NOMO-1 treated with DMSO at 0.1 percent for 48 hours (cell line): Measurements from ENCODE around the gene USH1C.
A peak's percentile ranks its signal among the peaks of the same experiment; 100 is the strongest.

ENCODE experiments used
- DNase-seq: peaks from one replicate; lab custom pipeline; 2025; ENCODE audit not compliant: unreplicated experiment; lab: John Stamatoyannopoulos, UW

Gene USH1C

DNA sequence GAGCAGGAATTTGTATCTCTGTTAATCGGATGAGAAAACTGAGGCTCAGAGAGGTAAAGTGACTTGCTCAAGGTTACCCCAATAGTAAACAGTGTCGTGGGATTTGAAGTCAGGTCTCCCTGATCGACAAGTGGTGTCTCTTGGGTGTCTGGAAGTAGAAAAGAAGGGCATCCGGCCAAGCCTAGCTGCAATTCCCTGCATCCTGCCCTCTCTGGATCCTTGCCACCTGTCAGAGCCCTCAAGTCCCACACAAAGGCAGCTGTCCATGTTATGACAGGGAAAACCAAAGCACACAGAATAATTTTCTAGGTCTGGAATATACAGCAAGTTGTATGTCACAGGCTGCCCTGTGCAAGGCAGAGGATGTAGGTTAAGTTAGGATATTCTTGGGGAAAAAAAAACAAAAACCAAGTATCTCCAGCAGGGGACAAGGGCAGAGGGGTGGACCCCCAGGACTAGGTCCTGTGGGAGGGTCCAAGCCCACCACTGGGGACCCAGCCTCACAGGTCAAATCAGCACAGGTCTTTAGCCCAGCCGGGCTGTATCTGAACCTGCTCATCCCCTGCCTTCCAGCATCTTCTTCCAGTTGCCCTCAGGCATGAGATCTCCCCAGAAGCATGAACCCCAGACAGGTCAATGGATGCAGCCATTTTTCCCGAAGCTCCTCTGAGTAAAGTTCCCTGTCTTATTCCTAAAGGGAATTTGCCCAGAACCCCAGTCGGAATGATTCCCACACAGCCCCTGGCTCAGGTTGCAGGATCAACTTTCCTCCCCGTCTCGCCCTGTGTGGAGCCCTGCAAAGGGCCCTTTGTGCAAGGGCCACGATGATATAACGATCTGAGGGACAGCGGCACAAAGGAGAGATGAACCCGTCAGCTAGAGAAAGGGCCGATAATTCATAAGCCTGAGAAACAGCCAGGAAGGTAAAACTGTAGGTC lies 15.0 kb downstream of the USH1C start:
- no peak for DNase-seq

DNA sequence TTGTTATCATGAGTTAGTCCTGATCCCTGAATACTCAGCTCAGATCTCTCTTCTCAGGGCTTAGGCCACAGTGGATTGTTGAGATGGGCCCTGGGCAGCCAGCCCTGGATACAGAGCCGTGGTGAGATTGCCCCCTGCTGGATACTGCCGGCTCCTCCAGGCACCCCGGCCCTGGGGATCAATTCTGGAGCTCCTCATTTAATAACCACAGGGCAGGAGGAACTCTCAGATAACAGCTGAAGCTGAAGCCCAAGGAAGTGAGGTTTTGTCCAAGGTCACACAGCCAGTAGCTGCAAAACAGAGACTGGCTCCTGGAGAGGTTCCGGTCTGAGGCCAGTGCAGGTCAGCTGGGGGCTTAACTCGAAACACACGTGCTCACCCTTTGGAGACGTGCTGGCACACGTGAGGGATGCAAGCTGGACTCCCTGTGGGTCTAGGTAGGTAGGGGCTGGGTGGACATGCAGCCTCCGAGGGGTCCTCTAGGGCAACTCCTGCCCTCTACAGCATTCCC lies 16.0 kb downstream of the USH1C start:
- DNase-seq, result peak; percentile 52

DNA sequence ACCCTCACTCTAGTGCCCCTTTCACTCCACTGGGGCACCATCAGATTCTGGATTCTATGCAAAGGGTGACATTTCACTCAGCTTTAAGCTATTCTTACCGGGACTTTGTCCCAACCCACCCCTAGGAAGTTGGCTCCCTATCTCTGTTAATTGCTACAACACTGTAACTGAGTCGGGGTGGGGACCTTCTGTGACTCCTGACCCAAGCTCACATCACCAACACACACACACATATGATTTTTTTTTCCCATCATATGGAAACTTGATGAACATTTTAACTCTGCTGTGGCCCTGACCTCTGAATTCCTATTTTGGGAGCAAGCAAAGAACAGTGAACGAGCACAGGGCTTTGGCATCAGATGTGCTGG lies 16.6 kb downstream of the USH1C start:
- DNase-seq, result no peak

DNA sequence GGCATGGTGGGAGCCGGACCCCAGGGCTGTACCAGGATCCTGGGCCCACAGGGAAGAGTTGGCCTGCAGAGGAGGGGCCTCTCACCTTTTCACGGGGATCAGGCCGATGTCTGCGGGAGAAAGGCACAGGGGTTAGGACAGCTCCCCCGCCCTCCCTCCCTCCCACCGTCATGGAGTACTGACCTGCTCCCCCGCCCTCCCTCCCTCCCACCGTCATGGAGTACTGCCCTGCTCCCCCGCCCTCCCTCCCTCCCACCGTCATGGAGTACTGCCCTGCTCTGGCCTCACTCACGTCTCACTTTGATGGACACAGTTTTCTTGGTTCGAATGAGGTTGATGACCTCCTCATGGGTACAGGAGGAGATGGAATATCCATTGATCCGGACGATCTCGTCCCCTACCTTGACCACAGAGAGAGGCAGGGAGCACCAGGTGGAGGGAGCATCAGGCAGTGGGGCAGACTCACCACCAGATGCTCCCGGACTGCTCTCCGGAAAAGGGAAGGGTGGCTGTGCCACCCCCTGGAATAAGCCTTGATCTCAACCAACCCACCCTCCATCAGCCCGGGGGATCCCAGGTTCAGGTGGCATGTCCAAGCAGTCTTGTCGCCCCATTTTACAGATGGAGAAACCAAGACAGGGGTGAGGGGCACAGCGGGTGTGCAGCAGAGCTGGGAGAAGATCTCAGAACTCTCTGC lies 17.1 kb downstream of the USH1C start:
- DNase-seq, result no peak

DNA sequence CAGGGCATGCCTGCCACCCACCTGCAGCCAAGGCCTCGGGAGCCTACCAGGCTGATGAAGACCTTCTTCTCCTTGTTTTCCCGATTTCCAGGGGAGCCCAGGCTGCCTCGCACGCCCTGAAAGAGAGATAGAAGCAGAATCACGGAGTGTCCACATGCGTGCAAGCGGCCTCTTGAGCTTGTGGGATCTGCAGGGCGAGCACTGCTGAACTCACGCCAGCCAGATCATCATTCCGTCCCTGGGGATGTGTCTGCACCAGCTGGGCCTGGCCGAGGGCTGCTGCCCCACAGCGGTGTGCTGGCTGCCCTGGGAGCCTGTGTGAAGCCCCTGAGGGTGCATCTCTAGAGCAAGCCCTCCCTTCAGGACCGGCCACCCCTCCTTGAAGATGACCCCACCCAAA lies 17.9 kb downstream of the USH1C start:
- DNase-seq, result no peak

DNA sequence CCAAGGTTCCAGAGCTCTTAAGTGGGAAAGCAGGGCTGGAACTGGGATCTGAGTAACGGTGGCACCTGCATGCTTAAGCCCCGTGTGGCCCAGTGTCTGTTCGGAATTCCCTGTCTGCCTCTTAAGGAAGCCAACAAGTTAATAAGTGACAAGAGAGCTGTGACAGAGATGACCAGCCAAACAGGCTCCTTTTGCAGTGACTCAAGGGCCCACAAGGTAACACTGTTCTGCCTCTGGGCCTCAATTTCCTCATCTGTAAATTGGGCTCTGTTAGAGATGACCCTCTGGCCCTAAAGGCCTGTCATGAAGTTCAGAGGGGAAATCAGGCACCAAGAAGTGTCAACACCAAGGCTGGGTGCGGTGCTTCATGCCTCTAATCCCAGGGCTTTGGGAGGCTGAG lies 18.6 kb downstream of the USH1C start:
- DNase-seq, result no peak

DNA sequence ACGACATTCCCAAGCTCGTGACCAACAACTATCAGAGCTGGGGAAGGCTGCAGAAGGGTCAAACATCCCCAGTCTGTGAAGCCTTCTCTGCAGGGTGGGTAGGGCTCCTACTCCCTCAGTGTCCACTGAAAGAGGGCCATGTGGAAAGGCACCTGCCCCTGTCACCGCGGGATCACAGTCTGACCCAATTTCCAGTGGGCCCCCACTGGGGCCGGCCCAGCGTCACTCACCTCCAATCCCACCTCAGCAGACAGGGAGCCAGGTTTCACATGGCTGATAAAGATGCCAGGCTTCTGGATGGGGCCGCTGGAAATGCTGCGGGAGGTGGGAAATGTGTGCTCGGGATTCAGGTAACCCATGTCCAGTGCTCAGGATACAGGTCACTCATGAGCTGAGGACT lies 20.0 kb downstream of the USH1C start:
- no peak for DNase-seq

DNA sequence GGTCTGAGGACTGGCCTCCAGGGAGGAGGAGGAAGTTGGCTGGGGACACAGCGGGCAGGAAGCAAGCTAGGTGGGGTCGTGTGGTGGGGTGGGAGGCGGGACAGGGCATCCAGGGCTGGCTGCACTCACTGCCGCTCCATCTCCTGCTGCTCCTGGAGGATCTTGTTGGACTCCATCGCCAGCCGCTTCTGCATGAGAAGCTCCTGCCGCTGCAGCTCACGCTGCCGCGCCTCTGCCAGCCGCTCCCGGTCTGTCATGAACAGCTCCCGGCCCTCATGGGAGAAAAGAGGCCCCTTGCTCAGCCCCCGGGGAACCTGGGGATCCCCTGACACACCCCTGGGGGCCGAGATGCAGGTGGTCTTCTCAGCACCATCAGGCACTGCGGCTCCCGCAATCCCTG lies 21.6 kb downstream of the USH1C start:
- DNase-seq, result no peak

DNA sequence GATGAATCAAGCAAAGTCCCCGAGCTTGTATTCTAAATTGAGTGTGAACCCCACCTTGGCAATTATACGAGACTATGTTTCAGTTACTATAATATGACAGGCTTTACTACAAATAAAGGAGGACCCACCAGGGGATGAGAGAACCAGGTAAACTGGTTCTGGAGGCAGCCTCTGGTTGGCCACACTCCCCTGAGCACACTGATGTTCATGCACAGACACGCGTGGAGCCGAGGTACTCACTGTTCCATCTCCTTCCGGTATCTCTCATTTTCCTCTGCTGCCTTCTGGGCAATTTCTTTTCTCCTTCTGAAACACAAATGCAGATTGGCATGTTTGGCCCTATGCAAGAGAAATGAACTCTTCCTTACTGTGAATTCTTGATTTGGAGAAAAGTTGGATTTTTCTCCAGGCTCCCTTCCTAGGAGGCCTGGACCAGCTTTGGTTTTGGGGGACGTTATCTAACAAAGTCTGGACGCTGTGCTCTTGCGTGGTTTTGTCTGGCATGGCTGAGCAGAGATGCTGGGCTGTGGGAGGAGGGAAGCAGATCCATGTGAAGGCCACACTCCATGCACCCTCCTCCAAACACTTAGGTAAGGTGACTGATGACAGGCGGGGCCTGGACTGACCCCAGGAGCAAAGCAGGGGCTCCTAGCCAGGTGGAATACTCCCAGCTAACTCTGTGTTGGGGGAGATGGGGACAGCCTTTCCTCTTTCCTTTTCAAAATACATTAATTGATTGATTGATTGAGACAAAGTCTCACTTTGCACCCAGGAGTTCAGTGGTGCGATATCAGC lies 22.9 kb downstream of the USH1C start:
- no peak for DNase-seq

DNA sequence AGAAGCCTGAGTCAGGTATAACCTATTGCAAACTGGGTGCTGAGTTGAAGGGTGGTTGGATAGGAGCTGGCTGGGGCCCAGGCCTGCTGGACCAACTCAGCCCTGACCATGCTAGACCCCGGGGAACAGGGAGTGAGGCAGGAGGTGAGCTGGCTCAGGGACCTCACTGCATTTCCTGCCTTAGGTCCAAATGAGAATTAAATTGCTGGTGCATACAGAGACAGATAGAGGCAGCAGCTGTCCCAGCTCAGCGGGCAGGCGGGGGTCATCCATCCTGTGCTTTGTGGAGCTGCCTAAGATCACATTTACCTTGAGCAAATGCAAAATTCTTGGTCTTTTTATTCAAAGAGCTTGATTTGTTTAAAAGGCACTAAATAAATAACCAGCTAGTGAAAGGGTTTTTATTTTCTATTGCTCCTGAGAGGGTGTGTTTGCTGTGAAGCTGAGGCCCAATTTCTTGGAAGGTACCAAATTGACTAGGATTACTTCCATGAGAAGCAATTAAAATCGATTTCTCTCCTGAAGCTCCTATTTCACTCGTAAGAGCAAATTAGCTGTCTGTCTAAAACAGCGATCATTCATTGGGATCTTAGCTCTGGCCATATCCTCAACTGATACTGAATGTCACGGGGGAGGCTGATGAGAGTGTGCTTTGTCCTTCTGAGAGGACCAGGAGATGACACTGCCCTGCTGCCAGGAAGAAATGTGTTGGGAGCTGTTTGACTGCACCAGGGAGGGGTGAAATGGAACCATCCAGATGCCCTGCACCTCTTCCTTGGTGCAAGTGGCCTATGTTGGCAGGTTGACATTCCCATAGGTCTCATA lies 24.9 kb downstream of the USH1C start:
- no peak for DNase-seq

DNA sequence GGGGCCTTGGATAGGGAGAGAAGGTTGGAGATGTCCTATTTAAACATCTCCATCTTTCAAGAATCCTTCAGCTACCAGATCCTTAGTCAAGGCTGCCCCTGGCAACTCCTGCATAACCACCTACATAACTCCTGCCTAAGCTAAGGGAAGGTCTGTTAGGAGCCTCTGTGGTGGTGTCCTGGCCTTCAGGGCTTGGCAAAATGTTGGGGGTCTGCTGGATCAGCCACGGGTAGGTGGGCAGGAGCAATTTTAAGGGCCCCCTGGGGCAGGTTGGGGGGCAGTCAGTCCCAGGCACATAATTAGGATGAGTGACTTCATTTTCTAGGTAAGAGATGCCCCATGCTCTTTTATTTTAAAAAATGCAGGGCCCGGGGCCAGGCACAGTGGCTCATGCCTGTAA lies 25.9 kb downstream of the USH1C start:
- DNase-seq, result no peak

DNA sequence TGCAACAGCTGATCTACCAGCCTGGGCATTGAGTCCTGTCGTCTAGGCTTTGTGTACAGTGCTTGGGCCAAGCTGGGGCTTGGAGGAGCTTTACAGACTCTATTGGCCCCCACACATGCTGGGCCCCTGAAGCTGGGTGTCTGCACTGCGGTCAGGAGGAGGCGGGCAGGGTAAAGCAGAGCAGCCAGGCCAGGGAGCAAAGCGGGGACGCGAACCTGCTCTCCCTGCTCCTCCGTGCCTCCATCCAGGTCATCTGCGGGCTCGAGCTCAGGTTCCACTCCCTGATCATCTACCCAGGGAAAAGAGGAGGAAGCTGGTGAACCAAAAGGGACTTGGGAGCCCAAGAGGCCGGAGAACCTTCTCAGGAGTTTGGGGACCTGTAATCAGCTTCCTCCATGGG lies 27.0 kb downstream of the USH1C start:
- no peak for DNase-seq

DNA sequence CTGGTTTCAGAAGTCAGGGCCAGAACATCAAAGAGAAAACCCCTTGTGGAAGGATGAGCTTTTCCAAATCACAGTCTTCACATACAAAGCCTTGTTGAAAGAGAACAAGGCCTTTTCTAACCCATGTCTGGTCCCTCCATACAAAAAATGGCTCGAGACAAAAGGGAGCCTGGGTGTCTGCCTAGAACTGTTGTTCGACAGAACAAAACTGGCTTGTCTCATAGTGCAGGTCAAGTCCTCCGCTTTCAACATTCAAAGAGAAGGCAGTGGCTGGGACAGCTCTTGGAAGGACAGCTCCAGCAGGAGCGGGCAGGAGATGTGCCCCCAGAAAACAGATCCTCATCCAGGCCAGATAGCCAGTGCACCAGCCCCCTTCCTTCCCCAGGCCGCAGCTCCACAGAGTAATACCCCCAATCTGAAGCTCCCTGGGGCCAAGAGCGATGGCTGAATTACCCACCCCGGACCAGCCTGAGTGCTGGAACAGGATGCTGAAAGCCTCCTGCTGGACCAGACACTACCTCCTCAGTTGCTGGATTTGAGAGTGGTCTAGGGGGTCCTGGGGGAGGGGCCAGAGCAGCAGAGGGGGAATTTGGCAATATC lies 27.6 kb downstream of the USH1C start:
- DNase-seq, result no peak

DNA sequence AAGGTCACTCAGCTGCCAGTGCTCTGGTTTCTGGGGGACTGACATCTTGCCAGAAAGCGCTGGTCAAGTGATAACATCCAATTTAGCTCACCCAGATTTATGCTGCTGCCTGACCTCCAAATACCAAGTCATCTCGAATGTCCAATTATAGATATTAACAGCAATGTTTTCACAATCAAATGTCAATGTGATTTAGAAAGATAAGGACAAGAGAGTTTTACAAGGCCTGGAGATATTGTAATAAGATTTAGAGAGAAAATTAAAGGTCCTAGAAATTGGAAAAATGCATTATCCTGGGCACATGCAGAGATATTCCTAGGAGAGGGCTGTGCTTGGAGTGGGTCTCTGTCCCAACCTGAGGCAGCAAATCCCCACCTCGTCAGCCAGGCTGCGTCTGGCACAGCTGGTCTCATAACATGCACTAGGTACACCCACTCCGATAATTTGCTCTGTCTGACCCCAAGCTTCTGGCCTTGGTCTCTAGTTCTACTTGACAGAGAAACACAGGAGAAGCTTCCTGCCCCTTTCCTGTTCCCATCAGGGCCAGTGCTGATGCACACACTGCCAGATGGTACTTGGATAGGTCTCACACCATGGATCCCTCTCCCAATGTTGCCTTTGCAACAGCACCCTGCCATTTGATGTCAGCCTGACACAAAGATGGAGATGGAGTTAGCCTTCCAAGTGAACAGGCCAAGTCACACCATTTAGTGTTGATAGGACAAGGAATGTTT lies 28.6 kb downstream of the USH1C start:
- DNase-seq, result no peak

DNA sequence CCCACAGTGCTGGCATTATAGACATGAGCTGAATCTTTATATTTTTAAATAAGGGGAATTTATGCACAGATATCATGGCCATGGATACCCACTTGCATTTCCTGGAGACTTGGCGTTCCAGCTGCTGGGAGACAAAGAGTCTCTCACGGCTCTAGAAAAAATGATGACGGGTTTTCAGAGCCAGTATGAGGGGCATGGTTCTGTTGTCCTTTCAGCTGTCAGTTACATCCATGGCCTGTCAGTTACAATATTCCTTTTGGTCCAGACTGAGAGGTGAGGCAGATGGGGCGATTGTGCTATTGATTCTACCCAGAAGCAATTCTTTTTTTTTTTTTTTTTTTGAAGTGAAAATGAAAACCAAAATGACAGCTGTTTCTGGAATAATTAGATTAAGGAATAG lies 29.7 kb downstream of the USH1C start:
- no peak for DNase-seq

DNA sequence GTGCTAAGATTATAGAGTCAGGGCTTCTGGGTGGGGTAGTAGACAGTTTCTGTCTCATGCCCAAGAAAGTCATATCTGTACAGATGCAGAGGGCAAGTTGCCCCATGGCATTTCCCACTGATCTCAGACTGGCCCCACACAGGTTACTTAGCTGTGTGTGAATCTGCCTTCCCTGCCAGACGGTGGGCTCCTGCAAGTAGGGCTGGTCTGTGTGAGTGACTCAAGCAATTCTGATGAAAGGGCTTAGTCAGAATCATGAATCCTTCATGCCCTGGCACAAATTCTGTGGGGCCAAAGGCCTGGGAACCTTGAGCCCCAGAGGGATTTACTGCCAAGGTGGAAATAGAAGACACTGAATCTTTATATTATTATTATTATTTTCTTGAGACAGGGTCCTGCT lies 30.4 kb downstream of the USH1C start:
- DNase-seq, result no peak

DNA sequence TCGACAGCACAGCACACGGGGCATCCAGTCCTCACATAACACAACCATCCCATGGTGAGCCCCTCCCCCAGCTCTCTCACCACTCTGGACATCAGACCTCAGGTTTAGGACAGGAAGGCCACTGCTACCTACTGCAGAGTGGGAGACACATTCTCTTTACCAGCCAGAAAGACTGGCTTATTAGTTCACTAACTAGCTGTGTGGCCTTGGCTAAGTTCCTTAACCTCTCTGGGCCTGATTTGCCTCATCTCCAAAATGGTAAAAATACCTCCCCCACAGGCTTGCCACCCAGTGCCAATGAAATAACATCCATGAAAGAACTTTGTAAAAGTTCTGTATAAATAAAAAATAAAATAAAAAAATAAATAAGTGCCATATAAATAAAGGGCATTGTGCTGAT lies 32.1 kb downstream of the USH1C start:
- no peak for DNase-seq

DNA sequence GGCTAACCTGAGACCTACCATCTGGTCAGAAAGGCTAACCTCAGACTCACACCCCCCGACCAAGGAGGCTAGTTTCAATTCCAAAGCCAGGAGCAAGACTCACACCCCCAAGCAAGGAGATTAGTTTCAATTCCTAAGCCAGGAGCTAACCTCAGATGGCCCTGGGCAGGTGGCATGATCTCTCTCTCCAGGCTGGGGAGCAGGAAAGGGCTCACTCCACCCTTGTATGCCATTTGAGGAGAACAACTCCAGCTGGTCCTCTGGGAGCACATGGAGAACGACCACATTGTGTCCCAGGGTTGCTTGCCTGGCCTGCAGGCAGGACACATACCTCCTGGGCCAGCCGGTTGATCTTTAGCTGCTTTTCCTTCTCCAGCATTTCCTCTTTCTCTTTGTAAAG lies 32.6 kb downstream of the USH1C start:
- DNase-seq, result no peak

DNA sequence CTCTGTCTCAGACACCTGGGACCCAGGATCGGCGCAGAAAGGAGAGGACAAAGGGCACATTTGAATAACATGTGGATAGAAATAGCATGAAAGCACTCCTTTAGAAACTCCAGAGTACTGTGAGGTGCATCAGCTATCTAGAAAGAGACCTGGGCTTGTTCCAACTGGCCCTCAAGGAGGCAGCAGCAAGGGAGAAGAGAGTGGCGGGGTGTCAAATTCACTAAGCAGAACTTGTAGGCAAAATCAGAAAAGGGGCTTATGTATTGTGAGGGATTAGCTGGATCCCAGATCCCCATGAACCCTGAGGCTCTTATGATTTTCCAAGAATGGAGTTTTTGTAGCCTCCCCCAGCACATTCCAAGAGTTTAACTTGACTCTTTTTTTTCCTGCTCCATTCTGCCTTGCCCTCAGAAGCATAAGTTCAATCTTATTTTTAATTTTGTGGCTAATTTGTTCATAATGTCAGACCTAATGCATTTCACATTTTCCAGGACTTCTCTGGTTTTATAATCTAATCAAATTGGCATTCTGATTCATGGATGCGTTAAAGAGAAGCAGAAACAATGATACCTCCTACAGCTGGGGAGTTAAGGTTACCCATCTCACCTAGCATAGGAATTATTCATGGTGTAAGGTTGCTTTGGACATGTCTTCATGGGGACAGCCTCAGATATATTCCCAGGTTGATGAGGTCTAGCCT lies 33.6 kb downstream of the USH1C start:
- DNase-seq, result no peak
